GM20431 (cell line): ENCODE results near the gene GGTLC3.
"Not testable (repeated sequence)": the region's sequence is repeated elsewhere in the genome, so short reads cannot be mapped to it uniquely, and the experiment has no call there.

Experiments used
- in situ Hi-C: fragments of 300-500 bp; cut with MseI, MboI; formaldehyde crosslinking; loops from one replicate; pipeline ENCODE4 v1.15.0; 2020; ENCODE audit warnings: low sequenced_read_pairs; ENCODE audit not compliant: unreplicated experiment

The GGTLC3 gene

GRCh38 chr22:18522762-18523161, 4.8 kb upstream of the GGTLC3 start:
- in situ Hi-C loops = not testable (repeated sequence)

- in situ Hi-C loops = not testable (repeated sequence)
These were observed 4.5 kb downstream of the GGTLC3 start for GRCh38 chr22:18513454-18513853.

- in situ Hi-C loops = not testable (repeated sequence)
These were observed 5.6 kb downstream of the GGTLC3 start for GRCh38 chr22:18512378-18512777.

GRCh38 chr22:18511327-18511726, 6.6 kb downstream of the GGTLC3 start:
- in situ Hi-C loops = not testable (repeated sequence)

GRCh38 chr22:18496227-18496626, 21.7 kb downstream of the GGTLC3 start:
- in situ Hi-C loops = not testable (repeated sequence)
